SIG-M5 treated with dmso at 0.1 percent for 504 hours (cell line): ENCODE results near the gene CASP2.

ENCODE experiments used
- DNase-seq: peaks from one replicate; lab custom pipeline; 2025; ENCODE audit not compliant: unreplicated experiment; lab: John Stamatoyannopoulos, UW

Gene CASP2

GRCh38 chr7:143295870-143296269, 7.7 kb downstream of the CASP2 start:
- DNase-seq, result no peak

- no peak for DNase-seq
Measured at GRCh38 chr7:143296686-143297085, 8.5 kb downstream of the CASP2 start.

GRCh38 chr7:143299346-143299745, 11.2 kb downstream of the CASP2 start:
- DNase-seq, result no peak

- peak; percentile 25 for DNase-seq
Measured at GRCh38 chr7:143299840-143300239, 11.7 kb downstream of the CASP2 start.

- peak; percentile 93 for DNase-seq
Measured at GRCh38 chr7:143300959-143301935, 13.1 kb downstream of the CASP2 start.

GRCh38 chr7:143303733-143304132, 15.6 kb downstream of the CASP2 start:
- DNase-seq, result no peak

GRCh38 chr7:143304938-143305337, 16.8 kb downstream of the CASP2 start:
- no peak for DNase-seq

GRCh38 chr7:143305423-143306070, 17.4 kb downstream of the CASP2 start:
- peak; percentile 56 for DNase-seq

- no peak for DNase-seq
Measured at GRCh38 chr7:143308632-143309031, 20.5 kb downstream of the CASP2 start.

GRCh38 chr7:143314127-143314526, 26.0 kb downstream of the CASP2 start:
- DNase-seq, result no peak

- DNase-seq, result no peak
Measured at GRCh38 chr7:143315776-143316175, 27.6 kb downstream of the CASP2 start, which contains the start of gene CLCN1. CLCN1 (plus strand) TSS chr7:143316111; CDS start chr7:143316213, 102 bp downstream.

GRCh38 chr7:143316492-143316891, 28.3 kb downstream of the CASP2 start:
- no peak for DNase-seq

GRCh38 chr7:143318661-143319060, 30.5 kb downstream of the CASP2 start:
- DNase-seq, result peak; percentile 20

- DNase-seq, result no peak
Measured at GRCh38 chr7:143320620-143321019, 32.5 kb downstream of the CASP2 start.

GRCh38 chr7:143321242-143321641, 33.1 kb downstream of the CASP2 start:
- DNase-seq, result no peak

- DNase-seq, result peak; percentile 16
Measured at GRCh38 chr7:143321734-143322133, 33.6 kb downstream of the CASP2 start.

- DNase-seq, result no peak
Measured at GRCh38 chr7:143322760-143323633, 34.8 kb downstream of the CASP2 start.

- no peak for DNase-seq
Measured at GRCh38 chr7:143323653-143324052, 35.5 kb downstream of the CASP2 start.

GRCh38 chr7:143325240-143325639, 37.1 kb downstream of the CASP2 start:
- DNase-seq, result peak; percentile 7

GRCh38 chr7:143327903-143328302, 39.8 kb downstream of the CASP2 start:
- DNase-seq, result peak; percentile 14
